Fibroblast of pulmonary artery (primary cell): ENCODE results near the gene N4BP3.
A peak's percentile ranks its signal among the peaks of the same experiment; 100 is the strongest.
"Not testable (repeated sequence)": the region's sequence is repeated elsewhere in the genome, so short reads cannot be mapped to it uniquely, and the experiment has no call there.

Experiments
- DNase-seq: peaks from one replicate; pipeline ENCODE4 v3.0.0-alpha.2; 2010; ENCODE audit warnings: low read depth
- H3K4me3 ChIP-seq: replicated peaks from 2 replicates; pipeline ENCODE4 v1.5.1; 2011; ENCODE audit warnings: low read depth, mild to moderate bottlenecking, control low read depth, low read length, moderate library complexity
- TF ChIP-seq, protein P1 (sequence below): IDR thresholded peaks from 2 replicates; pipeline ENCODE4 v1.5.1; 2011; ENCODE audit warnings: mild to moderate bottlenecking, control low read depth, low read length, inconsistent platforms; ENCODE audit errors: missing control alignments

Gene N4BP3

DNA sequence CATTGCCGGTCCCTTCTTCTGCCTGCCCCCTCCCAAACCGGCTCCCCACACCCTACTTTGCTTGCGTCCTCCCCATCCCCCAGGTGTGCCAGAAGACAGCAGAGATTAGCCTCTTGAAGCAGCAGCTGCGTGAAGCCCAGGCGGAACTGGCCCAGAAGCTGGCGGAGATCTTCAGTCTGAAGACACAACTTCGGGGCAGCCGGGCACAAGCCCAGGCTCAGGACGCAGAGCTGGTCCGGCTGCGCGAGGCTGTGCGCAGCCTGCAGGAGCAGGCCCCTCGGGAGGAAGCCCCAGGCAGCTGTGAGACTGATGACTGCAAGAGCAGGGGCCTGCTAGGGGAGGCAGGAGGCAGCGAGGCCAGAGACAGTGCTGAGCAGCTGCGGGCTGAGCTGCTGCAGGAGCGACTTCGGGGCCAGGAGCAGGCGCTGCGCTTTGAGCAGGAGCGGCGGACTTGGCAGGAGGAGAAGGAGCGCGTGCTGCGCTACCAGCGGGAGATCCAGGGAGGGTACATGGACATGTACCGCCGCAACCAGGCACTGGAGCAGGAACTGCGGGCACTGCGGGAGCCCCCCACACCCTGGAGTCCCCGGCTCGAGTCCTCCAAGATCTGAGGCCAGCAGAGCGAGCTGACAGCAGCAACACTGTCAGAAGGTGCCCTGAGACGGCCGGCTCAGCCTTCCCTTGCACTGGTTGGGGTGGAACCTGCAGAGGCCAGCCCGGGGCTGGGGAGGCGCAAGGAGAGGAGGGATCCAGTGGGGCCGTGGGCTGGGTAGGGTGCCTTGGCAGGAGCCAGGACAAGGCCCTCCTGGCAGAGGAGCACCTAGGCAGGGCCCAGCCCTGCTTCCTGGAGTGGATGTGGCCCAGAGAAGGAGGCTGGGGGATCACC, 8.3 kb downstream of the N4BP3 start:
- TF ChIP-seq, protein P1, sequence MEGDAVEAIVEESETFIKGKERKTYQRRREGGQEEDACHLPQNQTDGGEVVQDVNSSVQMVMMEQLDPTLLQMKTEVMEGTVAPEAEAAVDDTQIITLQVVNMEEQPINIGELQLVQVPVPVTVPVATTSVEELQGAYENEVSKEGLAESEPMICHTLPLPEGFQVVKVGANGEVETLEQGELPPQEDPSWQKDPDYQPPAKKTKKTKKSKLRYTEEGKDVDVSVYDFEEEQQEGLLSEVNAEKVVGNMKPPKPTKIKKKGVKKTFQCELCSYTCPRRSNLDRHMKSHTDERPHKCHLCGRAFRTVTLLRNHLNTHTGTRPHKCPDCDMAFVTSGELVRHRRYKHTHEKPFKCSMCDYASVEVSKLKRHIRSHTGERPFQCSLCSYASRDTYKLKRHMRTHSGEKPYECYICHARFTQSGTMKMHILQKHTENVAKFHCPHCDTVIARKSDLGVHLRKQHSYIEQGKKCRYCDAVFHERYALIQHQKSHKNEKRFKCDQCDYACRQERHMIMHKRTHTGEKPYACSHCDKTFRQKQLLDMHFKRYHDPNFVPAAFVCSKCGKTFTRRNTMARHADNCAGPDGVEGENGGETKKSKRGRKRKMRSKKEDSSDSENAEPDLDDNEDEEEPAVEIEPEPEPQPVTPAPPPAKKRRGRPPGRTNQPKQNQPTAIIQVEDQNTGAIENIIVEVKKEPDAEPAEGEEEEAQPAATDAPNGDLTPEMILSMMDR = no peak
- no peak overlapping the region for H3K4me3 ChIP-seq
- DNase-seq = peak; percentile 17

DNA sequence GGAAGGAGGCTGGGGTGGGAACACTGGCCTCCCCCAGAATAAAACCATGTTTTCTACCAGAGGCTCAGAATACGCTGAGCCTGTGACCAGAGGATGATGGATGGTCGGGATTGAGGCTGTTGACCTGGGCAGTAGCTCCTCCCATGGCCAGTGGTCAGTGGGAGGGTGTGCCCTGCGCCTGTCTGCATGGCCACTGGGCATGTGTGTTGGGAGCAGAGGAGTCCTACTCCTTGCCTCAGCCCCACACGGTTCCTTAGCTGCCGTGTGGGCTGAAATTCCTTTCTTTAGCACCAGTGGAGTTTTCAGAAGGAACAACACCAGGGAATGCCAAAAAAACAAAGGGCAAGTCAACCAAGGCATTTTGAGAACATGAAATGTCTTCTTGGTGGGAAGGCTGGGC, 9.0 kb downstream of the N4BP3 start:
- TF ChIP-seq, protein P1 = no peak
- no peak for DNase-seq
- no peak overlapping the region for H3K4me3 ChIP-seq

DNA sequence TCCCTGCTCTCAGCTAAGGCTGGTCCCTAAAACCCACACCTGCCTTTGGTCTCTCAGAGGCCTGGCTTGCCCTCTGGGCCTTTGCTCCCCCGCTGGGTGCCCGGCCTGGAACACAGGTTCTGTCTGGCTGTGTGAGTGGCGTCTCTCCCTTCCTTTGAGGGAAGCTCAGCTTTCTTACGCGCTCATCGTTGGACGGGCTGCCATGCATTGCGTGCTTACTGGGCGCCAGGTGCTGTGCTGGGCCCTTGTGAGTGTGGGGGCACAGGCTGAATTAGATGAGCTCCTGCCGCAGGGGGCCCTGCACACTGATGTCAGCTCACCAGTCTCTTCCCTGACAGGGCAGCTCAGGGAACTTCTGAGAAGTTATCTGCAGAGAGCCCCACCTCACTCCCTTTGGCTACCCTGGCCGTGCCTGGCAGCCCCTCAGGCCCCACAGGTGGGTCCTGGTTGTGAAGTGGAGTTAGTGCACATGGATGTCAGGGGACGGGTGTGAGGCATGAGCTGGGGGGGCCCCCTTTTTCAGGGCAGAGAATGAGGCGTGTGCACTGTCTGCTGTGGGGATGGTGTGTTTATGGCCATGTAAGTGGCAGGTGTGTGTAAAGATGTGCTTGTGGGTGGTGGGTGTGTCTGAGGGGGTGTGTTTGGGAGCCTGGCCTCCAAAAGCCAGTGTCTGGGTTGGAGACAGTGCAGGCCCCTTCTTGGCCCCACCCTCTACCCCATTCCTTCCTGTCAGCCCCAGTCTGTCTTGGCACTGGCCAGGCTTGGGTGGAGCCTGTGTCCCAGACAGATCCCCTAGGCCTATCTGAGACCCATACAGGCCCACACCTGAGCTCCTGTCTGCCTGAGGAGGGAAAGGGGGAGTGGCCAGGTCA, 10.0 kb downstream of the N4BP3 start:
- DNase-seq = no peak
- TF ChIP-seq, protein P1 = no peak

DNA sequence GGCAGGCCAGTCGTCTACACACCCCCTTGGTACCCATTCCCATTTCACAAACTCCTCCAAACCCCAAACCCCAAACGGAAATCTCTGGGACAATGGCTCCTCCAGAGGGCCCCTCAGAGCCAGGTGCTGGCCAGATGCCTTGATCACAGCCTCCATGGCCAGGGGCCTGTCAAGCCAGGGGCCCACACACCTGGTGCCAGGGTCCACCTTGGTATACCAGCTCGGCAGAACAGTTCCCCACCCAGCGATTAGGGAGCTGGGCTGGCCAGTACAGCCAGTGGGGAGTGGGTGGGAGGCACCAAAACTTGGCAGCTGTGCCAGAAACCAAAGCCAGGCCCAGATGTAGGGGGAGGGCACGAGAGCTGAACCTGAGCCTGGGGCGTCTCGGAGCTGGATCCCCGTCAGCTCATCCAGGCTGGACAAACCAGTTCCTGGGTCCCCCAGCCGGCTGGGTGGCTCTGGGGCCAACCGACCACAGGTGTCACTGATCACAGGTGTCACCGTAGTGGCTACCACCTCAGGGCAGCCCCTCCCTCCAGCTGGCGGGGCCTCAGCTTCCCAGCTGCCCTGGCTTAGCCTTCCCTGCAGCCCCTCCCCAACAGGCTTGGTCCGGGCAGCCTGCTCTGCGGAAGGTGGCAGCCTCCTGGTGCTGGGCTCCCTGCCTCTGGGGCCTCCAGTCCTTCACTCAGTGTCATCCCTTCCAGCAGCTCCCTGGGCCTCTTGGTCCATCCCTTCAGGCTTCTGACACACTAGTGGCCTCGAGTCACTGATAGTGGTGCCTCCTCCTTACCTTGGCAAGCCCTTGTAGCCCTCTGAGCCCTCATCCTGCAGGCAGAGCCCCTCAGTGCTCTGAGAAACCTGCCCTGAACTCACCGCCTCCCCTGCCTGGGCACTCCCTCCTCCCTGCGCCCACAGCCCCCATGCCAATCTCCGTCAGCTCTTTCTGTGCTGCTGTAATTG, 10.9 kb downstream of the N4BP3 start:
- TF ChIP-seq, protein P1 = no peak
- DNase-seq = no peak
- H3K4me3 ChIP-seq = no peak overlapping the region

More for the DNA sequence above, 10.0 kb downstream of the N4BP3 start:
- H3K4me3 ChIP-seq = no peak overlapping the region

DNA sequence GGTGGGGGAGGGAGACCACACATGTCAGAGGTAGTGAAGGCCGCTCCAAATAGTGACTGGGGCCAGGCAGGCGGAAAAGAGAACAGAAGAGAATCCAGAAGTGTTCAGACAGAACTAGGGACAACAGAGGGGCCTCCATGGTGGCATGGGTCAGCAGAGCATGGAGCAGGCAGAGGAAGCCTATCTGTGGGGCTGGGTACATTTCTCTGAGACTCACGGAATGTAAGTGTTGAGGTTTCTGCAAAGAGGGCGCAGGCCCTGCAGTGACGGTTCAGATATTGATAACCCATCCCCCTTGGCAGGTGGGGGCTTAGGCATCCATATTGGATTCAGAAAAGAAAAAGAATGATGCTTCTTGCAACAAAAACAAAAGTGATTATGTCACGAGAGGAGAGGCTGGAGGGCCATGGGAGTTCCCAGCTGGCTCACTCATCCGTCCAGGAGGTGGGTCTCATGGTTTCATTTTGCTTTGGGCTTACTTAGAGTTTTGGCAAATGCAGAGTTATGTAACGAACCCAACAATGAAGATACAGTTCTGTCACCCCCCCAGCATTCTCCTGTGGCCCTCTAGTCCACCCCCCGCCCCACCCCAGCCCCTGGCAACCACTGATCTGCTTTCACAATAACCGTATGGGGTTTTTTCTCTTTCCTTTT, 12.0 kb downstream of the N4BP3 start:
- TF ChIP-seq, protein P1 = no peak
- no peak overlapping the region for H3K4me3 ChIP-seq
- DNase-seq = no peak

DNA sequence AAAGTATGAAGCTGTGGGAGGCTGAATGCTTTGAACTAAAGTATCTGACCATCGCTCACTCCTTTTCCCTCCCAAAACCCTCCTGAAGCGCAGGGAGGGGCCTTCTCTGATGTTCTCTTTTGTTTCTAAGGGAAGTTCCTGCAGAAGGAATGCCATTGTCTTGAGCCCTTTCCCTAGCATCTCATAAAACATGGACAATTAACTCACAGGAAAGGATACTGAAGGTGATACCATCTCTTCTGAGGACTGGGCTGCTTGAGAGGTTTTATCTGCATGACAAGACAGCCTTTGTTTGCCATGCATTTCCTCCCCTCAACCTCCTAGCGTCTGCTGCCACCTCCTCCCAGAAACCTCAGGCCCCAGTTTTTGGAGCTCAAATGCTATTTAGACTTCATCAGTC, 13.2 kb downstream of the N4BP3 start:
- TF ChIP-seq, protein P1 = no peak
- no peak for DNase-seq
- H3K4me3 ChIP-seq = no peak overlapping the region

DNA sequence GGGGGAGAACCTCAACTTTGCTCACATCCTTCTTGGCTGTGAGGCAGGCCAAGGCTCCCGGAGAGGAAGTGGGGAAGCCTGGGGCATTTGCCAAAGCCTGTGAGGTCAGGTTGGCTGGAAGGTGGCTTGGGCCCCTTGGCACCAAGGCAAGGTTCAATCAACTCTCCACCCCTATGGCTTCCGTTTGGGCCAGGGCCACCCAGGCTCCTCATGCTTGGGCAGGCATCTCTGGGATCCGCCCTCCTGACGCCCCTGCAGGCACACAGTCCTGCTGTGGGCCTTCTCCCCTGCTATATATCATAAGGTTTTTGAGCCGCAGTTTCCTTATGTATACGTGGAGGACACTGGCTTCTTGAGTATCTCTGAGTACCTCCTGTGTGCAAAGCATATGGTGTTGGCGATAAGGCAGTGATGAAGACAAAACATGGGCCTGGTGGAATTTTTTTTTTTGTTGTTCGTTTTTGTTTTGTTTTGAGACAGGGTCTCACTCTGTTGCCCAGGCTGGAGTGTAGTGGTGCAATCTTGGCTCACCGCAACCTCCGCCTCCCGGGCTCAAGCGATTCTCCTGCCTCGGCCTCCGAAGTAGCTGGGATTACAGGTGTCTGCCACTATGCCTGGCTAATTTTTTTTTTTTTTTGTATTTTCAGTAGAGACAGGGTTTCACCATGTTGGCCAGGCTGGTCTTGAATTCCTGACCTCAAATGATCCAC, 14.1 kb downstream of the N4BP3 start:
- not testable (repeated sequence) for H3K4me3 ChIP-seq, DNase-seq
